Erythroblast (primary cell): ENCODE results near the gene B3GNT4.
"Not testable (repeated sequence)": the region's sequence is repeated elsewhere in the genome, so short reads cannot be mapped to it uniquely, and the experiment has no call there.

Experiments used
- DNase-seq, 2 experiments: peaks; one replicate each; lab custom pipeline; 2025; lab: John Stamatoyannopoulos, UW
- GATA1 ChIP-seq: IDR thresholded peaks from 2 replicates; pipeline ENCODE4 v1.6.1; 2011; ENCODE audit warnings: low read depth, mild to moderate bottlenecking, control low read depth, low read length, moderate library complexity
- POLR2A ChIP-seq: IDR thresholded peaks from 2 replicates; pipeline ENCODE4 v1.6.1; 2011; ENCODE audit warnings: mild to moderate bottlenecking, low read length

The B3GNT4 gene

GRCh38 chr12:122203301-122204166 lies at the start of gene B3GNT4:
TSS of gene B3GNT4 (plus strand) at chr12:122203709. CDS start at chr12:122204619, 910 bp downstream.
- no peak for TF ChIP-seq GATA1
- TF ChIP-seq POLR2A = no peak
- DNase-seq = peak; percentile 38 to 57

DNA sequence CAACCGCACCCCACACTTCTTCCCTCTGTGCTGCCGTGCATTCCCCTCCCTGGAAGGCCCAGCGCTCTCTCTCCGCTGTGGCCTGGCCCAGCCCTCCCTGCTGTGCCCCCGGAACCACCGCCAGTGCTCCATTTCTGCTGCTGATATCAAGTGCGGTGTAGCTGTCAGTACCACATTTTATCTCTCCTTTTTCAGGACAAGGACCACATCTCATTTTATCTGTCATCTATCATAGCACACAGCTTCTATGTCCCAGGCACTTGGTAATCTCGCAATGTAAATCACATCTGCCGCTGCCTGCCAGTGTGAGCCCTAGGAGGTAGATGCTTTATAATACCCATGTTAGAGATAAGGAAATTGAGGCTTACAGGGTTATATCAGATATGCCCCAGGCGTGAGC lies 47.8 kb upstream of the B3GNT4 start:
- no peak for TF ChIP-seq POLR2A
- no peak for TF ChIP-seq GATA1
- DNase-seq = peak; percentile 48 to 88

GRCh38 chr12:122158700-122159285 lies 44.7 kb upstream of the B3GNT4 start:
- no peak for TF ChIP-seq GATA1
- TF ChIP-seq POLR2A = no peak
- no peak for DNase-seq

GRCh38 chr12:122159882-122160281 lies 43.6 kb upstream of the B3GNT4 start:
- TF ChIP-seq GATA1 = no peak
- no peak for DNase-seq

DNA sequence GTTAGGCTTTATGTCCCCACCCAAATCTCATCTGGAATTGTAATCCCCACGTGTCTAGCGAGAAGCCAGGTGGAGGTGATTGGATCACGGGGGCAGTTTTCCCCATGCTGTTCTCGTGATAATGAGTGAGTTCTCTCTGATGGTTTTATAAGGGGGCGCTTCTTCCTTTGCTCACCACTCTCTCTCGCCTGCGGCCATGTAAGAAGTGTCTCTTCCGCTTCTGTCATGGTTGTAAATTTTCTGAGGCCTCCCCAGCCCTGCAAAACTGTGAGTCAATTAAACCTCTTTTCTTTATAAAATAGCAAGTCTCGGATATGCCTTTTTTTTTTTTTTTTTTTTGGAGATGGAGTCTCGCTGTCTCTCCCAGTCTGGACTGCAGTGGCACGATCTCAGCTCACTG lies 42.7 kb upstream of the B3GNT4 start:
- DNase-seq = no peak
- TF ChIP-seq GATA1 = no peak
- no peak for TF ChIP-seq POLR2A

- no peak for DNase-seq
- TF ChIP-seq GATA1 (no peak), POLR2A (no peak)
Measured at GRCh38 chr12:122161682-122162081, 41.8 kb upstream of the B3GNT4 start.

DNA sequence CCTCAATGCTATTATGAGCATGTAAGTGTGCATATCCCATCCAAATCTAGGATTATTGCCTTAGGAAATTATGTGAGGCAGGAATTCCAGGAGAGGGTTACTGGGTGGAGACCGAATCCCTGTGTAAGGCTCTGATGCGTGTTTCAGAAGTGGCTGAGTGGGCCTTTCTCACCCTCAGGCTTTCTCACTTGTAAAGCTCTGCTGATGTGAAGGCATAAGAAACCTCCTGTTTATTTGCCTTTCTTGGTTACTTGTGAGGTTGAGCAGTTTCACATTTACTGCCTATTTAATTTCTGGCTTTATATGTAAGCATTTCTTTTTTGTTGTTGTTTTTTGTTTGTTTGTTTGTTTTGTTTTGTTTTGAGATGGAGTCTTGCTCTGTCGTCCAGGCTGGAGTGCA lies 40.5 kb upstream of the B3GNT4 start:
- DNase-seq = no peak
- TF ChIP-seq GATA1 = no peak
- TF ChIP-seq POLR2A = no peak

- TF ChIP-seq GATA1 = no peak
- TF ChIP-seq POLR2A = no peak
- DNase-seq = no peak
Measured at GRCh38 chr12:122166422-122167349, 36.8 kb upstream of the B3GNT4 start.

DNA sequence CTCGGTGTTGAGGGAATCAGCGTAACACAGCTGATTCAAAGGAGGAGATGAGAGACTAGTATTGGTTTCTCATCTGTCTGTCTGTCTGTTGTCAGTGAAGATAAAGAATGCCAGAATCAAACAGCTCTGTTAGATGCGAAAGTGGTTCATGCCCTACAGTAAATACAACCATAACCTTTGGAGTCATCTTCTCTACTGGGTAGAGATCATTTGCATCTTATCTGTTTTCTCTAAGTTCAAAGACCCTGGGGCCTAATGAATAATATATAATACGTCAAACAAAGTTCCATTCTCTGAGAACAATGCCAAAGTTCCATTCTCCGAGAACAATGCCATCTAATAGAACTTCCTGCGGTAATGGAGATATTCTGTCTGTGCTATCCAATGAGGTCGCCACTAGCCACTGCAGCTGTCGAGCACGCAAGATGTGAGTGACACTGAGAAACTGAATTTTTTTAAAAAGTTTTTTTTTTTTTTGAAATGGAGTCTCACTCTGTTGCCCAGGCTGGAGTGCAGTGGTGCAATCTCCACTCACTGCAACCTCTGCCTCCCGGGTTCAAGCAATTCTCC lies 36.1 kb upstream of the B3GNT4 start:
- DNase-seq = no peak
- TF ChIP-seq GATA1 = no peak
- no peak for TF ChIP-seq POLR2A

GRCh38 chr12:122168492-122168891 lies 35.0 kb upstream of the B3GNT4 start:
- TF ChIP-seq GATA1 (no peak), POLR2A (no peak)
- no peak for DNase-seq

GRCh38 chr12:122171399-122171798 lies 32.1 kb upstream of the B3GNT4 start:
- TF ChIP-seq POLR2A = no peak
- TF ChIP-seq GATA1 = no peak
- DNase-seq = no peak

DNA sequence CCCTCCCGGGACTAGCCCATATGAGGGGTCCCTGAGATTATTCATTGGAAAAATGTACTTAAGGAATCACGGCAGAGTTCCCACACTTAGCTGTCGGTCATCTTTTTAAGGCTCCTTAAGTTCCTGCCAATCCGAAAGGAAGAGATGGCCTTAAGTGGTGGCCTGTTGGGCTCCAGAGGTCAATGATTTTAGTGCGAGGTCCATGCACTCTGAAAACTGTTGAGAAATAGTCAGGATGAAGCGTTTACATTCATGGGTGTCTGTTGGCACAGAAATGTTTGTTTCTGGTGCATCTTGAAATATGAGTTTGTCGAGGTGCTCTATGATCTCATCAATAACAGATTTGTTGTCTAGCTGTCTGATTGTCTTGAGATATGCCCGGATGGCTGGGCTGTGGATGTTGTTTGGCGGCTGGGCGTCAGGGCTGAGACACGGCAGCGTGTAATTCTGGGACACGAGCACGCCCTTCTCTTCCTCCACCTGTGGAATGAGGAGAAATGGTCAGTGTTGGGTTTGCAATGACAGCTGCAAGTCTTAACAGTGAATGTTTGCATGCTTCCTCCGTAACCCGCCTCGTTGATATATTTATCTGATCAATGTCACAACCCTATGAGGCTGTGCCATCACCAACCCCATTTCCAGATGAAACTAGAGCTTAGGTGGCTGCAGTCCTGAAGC lies 31.1 kb upstream of the B3GNT4 start:
- DNase-seq = no peak
- no peak for TF ChIP-seq POLR2A
- no peak for TF ChIP-seq GATA1

DNA sequence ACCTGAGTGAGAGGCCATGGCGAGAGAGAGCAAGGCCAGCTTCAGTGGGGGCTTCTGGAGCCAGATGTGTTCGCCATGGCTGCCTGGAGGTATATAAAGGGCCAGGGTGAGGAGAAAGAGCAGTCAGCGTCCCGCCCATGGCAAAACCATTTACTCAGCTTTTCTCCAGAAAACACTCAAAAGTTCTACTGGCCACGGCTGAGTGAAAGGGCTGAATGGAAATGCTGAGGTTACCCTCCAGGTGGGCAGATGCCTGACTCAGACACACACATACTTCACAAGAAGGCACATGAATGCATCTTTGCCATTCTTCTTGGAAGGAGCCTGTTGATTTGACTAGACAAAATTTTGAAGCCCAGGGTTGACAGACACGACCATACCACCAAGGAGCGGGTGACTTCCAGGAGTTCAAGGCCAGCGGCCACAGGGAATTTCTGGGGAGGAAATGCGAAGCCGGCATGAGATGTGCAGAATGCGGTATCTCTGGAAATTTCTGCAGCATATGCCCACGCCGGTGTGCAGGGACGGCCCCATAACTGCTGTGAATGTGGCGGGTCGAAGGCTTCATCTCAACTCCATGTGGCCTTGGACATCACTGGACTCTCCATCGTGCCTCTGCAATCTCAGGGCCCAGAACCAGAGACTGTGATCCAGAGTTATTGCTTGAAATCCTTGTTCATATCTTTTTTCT lies 29.2 kb upstream of the B3GNT4 start, which contains the start of gene IL31:
IL31 (minus strand) TSS at position 67 of the 691 bp plus-strand sequence; CDS start at position 18, 49 bp downstream.
- TF ChIP-seq GATA1 (no peak), POLR2A (no peak)
- no peak for DNase-seq

- DNase-seq = not testable (repeated sequence)
Measured at GRCh38 chr12:122176473-122176872, 27.0 kb upstream of the B3GNT4 start.
